ENCODE results near the gene PPP1R26. TPM values are rescaled to one million over a fixed set of nuclear protein-coding genes. Genes with fewer than 3 reads are reported as not detected.

Gene PPP1R26
- total RNA-seq, 1 experiment from 2014 or later: 32.0 TPM

GRCh38 chr9:135490980-135491464 is 11.4 kb downstream of the PPP1R26 start:
- H3K36me3 ChIP-seq (ENCODE audit: control insufficient read depth in 1 of 2, insufficient read depth in 2 of 2, low read length in 2 of 2): peaks cover 0 to 7% of the 10 kb centered on the region in 2 experiments; a peak in 3 of 4 replicates
- intact Hi-C loops (cut with micrococcal nuclease): no loop called here
- no TSS peak for BruUV-seq (replicated peaks)
- no peak overlapping the region for H2AFZ ChIP-seq (ENCODE audit: low read depth, low read length, poor library complexity, severe bottlenecking)
- ChIA-PET RAD21 (ENCODE audit: low non-redundant PET in 1 of 2, low total read pairs in 2 of 2, uncharacterized antibody in 2 of 2, unreplicated experiment in 2 of 2) (no interaction called here), POLR2A (no interaction called here), CTCF (no interaction called here)
- H3K9me3 ChIP-seq (ENCODE audit: control insufficient read depth in 1 of 2, insufficient read depth in 1 of 2, low read depth in 1 of 2, low read length in 2 of 2): no peaks in the 10 kb centered on the region
- no peaks in the 10 kb centered on the region for H3K27me3 ChIP-seq (ENCODE audit: insufficient read depth, low read length)
- H3K4me2 ChIP-seq (ENCODE audit: low read length): no peak overlapping the region
- no peak for TF ChIP-seq FOSL1 (IDR thresholded peaks at IDR 0.05; ENCODE audit: low read depth)
- no peak for TF ChIP-seq ZBTB33 (IDR thresholded peaks at IDR 0.05; ENCODE audit: extremely low read depth, insufficient replicate concordance, low read length)
- TF ChIP-seq TCF7L2 (IDR thresholded peaks at IDR 0.05; ENCODE audit: borderline replicate concordance, extremely low read depth, insufficient read depth, insufficient read length): no peak
- TF ChIP-seq RAD21 (IDR thresholded peaks at IDR 0.05; ENCODE audit: low read depth): no peak
- no peak for TF ChIP-seq EZH2phosphoT487 (IDR thresholded peaks at IDR 0.05; ENCODE audit: borderline replicate concordance)
- TF ChIP-seq EZH2 (IDR thresholded peaks at IDR 0.05): no peak
- no peak for TF ChIP-seq CEBPB (IDR thresholded peaks at IDR 0.05; ENCODE audit: low read depth)
- TF ChIP-seq POLR2A (IDR thresholded peaks at IDR 0.05; ENCODE audit: borderline replicate concordance, extremely low read depth, insufficient read depth, insufficient read length): no peak
- no peak for TF ChIP-seq YY1 (IDR thresholded peaks at IDR 0.05; ENCODE audit: extremely low read depth, insufficient replicate concordance, low read depth, low read length)
- no peak for TF ChIP-seq SP1 (IDR thresholded peaks at IDR 0.05; ENCODE audit: low read depth)
- TF ChIP-seq ATF3 (IDR thresholded peaks at IDR 0.05): no peak
- no peak for TF ChIP-seq ZNF274 (IDR thresholded peaks at IDR 0.05; ENCODE audit: low read depth, low read length)
- no peak for TF ChIP-seq REST (IDR thresholded peaks at IDR 0.05; ENCODE audit: low read depth)
- TF ChIP-seq ZFX (IDR thresholded peaks at IDR 0.05): no peak
- H3K9me2 ChIP-seq (ENCODE audit: insufficient read depth): no peaks in the 10 kb centered on the region
- H3K4me3 ChIP-seq (replicated peaks in 1 of 2; ENCODE audit: low read depth in 1 of 2, low read length in 2 of 2): no peak overlapping the region
- H3K4me1 ChIP-seq (ENCODE audit: control insufficient read depth in 1 of 2, insufficient read depth in 2 of 2, low read length in 2 of 2): peaks cover 5 to 16% of the 10 kb centered on the region in 2 experiments
- no peak for DNase-seq (ENCODE audit: low read depth, low spot score)
- H3K79me2 ChIP-seq (ENCODE audit: insufficient read depth, low read length): no peaks in the 10 kb centered on the region
- no peak overlapping the region for H3K9ac ChIP-seq (ENCODE audit: low read length)
- ATAC-seq: no peak
- H3K27ac ChIP-seq (ENCODE audit: low read depth, low read length): no peak overlapping the region
- H4K20me1 ChIP-seq (ENCODE audit: insufficient read depth): no peaks in the 10 kb centered on the region

All from HCT116 (cell line).